HepG2 (cell line): ENCODE results near the gene PSMD10. TPM values are rescaled to one million over a fixed set of nuclear protein-coding genes. Genes with fewer than 3 reads are reported as not detected.

Experiments used
- ATAC-seq: fragments of 200-7000 bp; cut with Tn5 transposase; 3 replicates; pipeline ENCODE4 v1.9.1; 2020; ENCODE audit warnings: mild to moderate bottlenecking, moderate library complexity
- BruUV-seq: library from RNA; stranded (reverse); fragments of 400-500 nt; replicated peaks from 2 replicates; lab custom pipeline; 2021; lab: Mats Ljungman, UMichigan
- CTCF ChIA-PET: fragments of 300-600 bp; formaldehyde crosslinking; extraction: SDS; loops from one replicate; lab custom pipeline; 2021; ENCODE audit warnings: low total read pairs, inconsistent platforms, low intra/inter-chr PET ratio; lab: Yijun Ruan, JAX
- POLR2A ChIA-PET: fragments of 350-600 bp; sonication (Branson Sonifier 250); formaldehyde crosslinking; loops from one replicate; lab custom pipeline; 2020; ENCODE audit warnings: antibody characterized with exemption, inconsistent platforms; lab: Yijun Ruan, JAX
- DNase-seq: peaks from one replicate; pipeline ENCODE4 v3.0.0-alpha.2; 2015; ENCODE audit warnings: low spot score
- FAIRE-seq: peaks from 3 replicates; lab custom pipeline; 2011; peaks lifted over from hg19 to GRCh38; lab: Jason Lieb, UNC
- H2AFZ ChIP-seq: one replicate; pipeline ENCODE4 v1.6.1; 2011; ENCODE audit warnings: low read length, inconsistent platforms
- H3K27ac ChIP-seq: fragments of 300-600 bp; 3 replicates; pipeline ENCODE4 v1.8.0; 2011; ENCODE audit warnings: mixed run types, mild to moderate bottlenecking, mixed read lengths, low read length, inconsistent platforms; ENCODE audit not compliant: insufficient read depth; ENCODE audit errors: extremely low read length
- H3K27me3 ChIP-seq, 2 experiments: fragments of 200-600 bp in 1 of 2; 2 replicates in 1 of 2; 3 replicates in 1 of 2; pipeline versions ENCODE4 v1.6.0 to v1.8.0; 2011; ENCODE audit warnings: low read length in 2 of 2, mild to moderate bottlenecking in 2 of 2, moderate library complexity in 2 of 2, inconsistent platforms in 1 of 2; ENCODE audit not compliant: insufficient read depth in 2 of 2, control insufficient read depth in 1 of 2
- H3K36me3 ChIP-seq, 2 experiments: fragments of 200-600 bp in 1 of 2; replicated peaks in 1 of 2; 2 replicates in 1 of 2; 3 replicates in 1 of 2; pipeline versions ENCODE4 v1.5.1 to v1.8.0; 2011; ENCODE audit warnings: low read length in 2 of 2, inconsistent platforms in 1 of 2; ENCODE audit not compliant: insufficient read depth in 2 of 2, control insufficient read depth in 1 of 2
- H3K4me1 ChIP-seq: 2 replicates; pipeline ENCODE4 v1.5.1; 2012; ENCODE audit warnings: low read length, inconsistent platforms; ENCODE audit not compliant: insufficient read depth
- H3K4me2 ChIP-seq: 2 replicates; pipeline ENCODE4 v1.6.0; 2011; ENCODE audit warnings: low read depth, low read length, inconsistent platforms
- H3K4me3 ChIP-seq, 3 experiments: fragments of 200-600 bp in 1 of 3; sonication (generic), shearing (Covaris generic) in 1 of 3; replicated peaks in 1 of 3; 2 replicates each; pipeline ENCODE4 v1.5.1; 2011 to 2016; ENCODE audit warnings: low read length in 3 of 3, inconsistent platforms in 2 of 3, low read depth in 2 of 3, mild to moderate bottlenecking in 2 of 3, control low read depth in 1 of 3, mixed read lengths in 1 of 3; ENCODE audit not compliant: insufficient read depth in 1 of 3
- H3K79me2 ChIP-seq: one replicate; pipeline ENCODE4 v1.6.1; 2011; ENCODE audit warnings: low read length, inconsistent platforms; ENCODE audit not compliant: insufficient read depth
- H3K9ac ChIP-seq: 2 replicates; pipeline ENCODE4 v1.6.0; 2011; ENCODE audit warnings: mild to moderate bottlenecking, low read depth, low read length, inconsistent platforms; ENCODE audit not compliant: insufficient read depth
- H3K9me3 ChIP-seq: 2 replicates; pipeline ENCODE4 v1.5.1; 2012; ENCODE audit warnings: mild to moderate bottlenecking, low read length
- H4K20me1 ChIP-seq: 2 replicates; pipeline ENCODE4 v1.6.0; 2011; ENCODE audit warnings: inconsistent platforms, mild to moderate bottlenecking, low read length, moderate library complexity; ENCODE audit not compliant: insufficient read depth
- GATAD1 ChIP-seq: IDR thresholded peaks from 2 replicates; pipeline ENCODE4 v1.6.1; 2016; ENCODE audit warnings: missing genetic modification reagents, missing compliant biosample characterization
- MAFF ChIP-seq: IDR thresholded peaks from 2 replicates; pipeline ENCODE4 v1.6.1; 2011; ENCODE audit warnings: low read depth, low read length, improper control_type of control experiment
- NAIF1 ChIP-seq: sonication (generic); formaldehyde crosslinking; IDR thresholded peaks from 2 replicates; pipeline ENCODE4 v1.5.0; 2020; ENCODE audit warnings: mild to moderate bottlenecking, missing genetic modification reagents, borderline replicate concordance
- NR2F1 ChIP-seq, 2 experiments: fragments of 450-650 bp in 1 of 2; formaldehyde crosslinking in 1 of 2; IDR thresholded peaks; 2 replicates each; pipeline versions ENCODE4 v1.5.0 to v1.6.1; 2016 to 2020; ENCODE audit warnings: mild to moderate bottlenecking in 1 of 2, missing compliant biosample characterization in 1 of 2, missing genetic modification reagents in 1 of 2, moderate library complexity in 1 of 2
- PTBP1 ChIP-seq: fragments of 200-400 bp; formaldehyde crosslinking; IDR thresholded peaks from 2 replicates; pipeline ENCODE4 v1.6.1; 2018; ENCODE audit warnings: low read length, low read depth; ENCODE audit not compliant: poor library complexity, severe bottlenecking
- SMAD1 ChIP-seq: sonication (generic); formaldehyde crosslinking; IDR thresholded peaks from 2 replicates; pipeline ENCODE4 v1.4.0; 2020; ENCODE audit warnings: missing genetic modification reagents, low read depth, mild to moderate bottlenecking, borderline replicate concordance
- ZNF30 ChIP-seq: sonication (generic); formaldehyde crosslinking; IDR thresholded peaks from 2 replicates; pipeline ENCODE4 v1.5.0; 2020; ENCODE audit warnings: mild to moderate bottlenecking, missing genetic modification reagents
- ZNF788 ChIP-seq: sonication (generic); formaldehyde crosslinking; IDR thresholded peaks from 2 replicates; pipeline ENCODE4 v1.5.0; 2020; ENCODE audit warnings: mild to moderate bottlenecking, missing genetic modification reagents, borderline replicate concordance
- WGBS: methylation state at CpG from one replicate; pipeline ENCODE4 v1.1.6; 2017; ENCODE audit warnings: low lambda C conversion rate; 5-methylcytosine and 5-hydroxymethylcytosine counted together
- in situ Hi-C: cut with HindIII; loops from 2 replicates; pipeline ENCODE4 v1.10.0; 2017; ENCODE audit warnings: low pct_unique_long_range_greater_than_20kb; ENCODE audit not compliant: extremely low pct_ligation_motif_present
- intact Hi-C: fragments of 100-400 bp; cut with micrococcal nuclease; formaldehyde crosslinking; loops from one replicate; pipeline ENCODE4 v1.10.0; 2022; ENCODE audit not compliant: unreplicated experiment
- polyA plus RNA-seq, 8 experiments: library from polyadenylated mRNA; depleted of rRNA in 3 of 8; stranded (reverse) in 7 of 8; unstranded in 1 of 8; fragments of >200 nt; fragmentation: Illumina TruSeq in 4 of 8; extraction: Trizol in 4 of 8; gene quantifications; 2 replicates each; pipeline versions ENCODE4 v1.2.1 to v1.2.3, GENCODE V29; 2011 to 2016; ENCODE audit warnings: low read depth in 4 of 8, missing spikeins in 1 of 8, mixed read lengths in 1 of 8; ENCODE audit not compliant: insufficient read depth in 1 of 8
- total RNA-seq, 5 experiments: library from RNA; depleted of rRNA; stranded (reverse); fragments of >200 nt; fragmentation: Illumina TruSeq; extraction: Trizol; gene quantifications; 2 replicates each; pipeline ENCODE4 v1.2.3, GENCODE V29; 2016; ENCODE audit warnings: low read depth in 1 of 5
- TF ChIP-seq, protein P1 (sequence below): sonication (generic); formaldehyde crosslinking; IDR thresholded peaks from 2 replicates; pipeline ENCODE4 v1.5.0; 2020; ENCODE audit warnings: missing genetic modification reagents, mild to moderate bottlenecking, borderline replicate concordance
- TF ChIP-seq, protein P2 (sequence below): sonication (generic); formaldehyde crosslinking; IDR thresholded peaks from 2 replicates; pipeline ENCODE4 v1.9.0; 2021; ENCODE audit warnings: missing genetic modification reagents, borderline replicate concordance
- TF ChIP-seq, protein P3 (sequence below): sonication (generic); formaldehyde crosslinking; IDR thresholded peaks from 2 replicates; pipeline ENCODE4 v1.4.0; 2020; ENCODE audit warnings: missing genetic modification reagents
- TF ChIP-seq, protein P4 (sequence below): sonication (generic); formaldehyde crosslinking; IDR thresholded peaks from 2 replicates; pipeline ENCODE4 v1.8.0; 2022; ENCODE audit warnings: mild to moderate bottlenecking, missing genetic modification reagents, borderline replicate concordance

The PSMD10 gene
- total and polyA plus RNA-seq, 2 of the 13 experiments (the other 11 are each of a cell fraction or from before 2014, with no cell fraction given), result 56.4 to 65.3 TPM

DNA sequence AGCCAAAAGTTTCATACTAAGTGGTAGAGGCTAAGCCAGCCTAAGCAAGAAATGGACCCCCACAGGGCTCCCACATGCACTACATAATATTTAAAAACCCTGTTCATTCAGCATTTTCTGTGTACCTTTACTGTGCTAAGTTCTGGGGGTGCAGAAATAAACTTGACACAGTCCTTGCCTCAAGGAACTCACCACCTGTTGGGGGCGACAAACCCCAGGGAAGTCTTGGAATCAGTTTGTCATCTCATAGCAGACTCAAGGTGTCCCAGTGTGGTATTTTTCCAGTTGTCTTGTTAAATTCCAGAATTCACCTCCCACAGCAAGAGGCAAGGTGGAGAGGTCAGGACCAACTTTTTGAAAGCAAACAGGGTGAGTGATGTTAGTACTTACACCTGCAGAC is 43.4 kb upstream of the PSMD10 start:
- no peak overlapping the region for H2AFZ ChIP-seq
- H3K4me1 ChIP-seq, result no peaks in the 10 kb centered on the region
- in situ Hi-C loops, result no loop called here
- no peak overlapping the region for H3K9ac ChIP-seq
- no TSS peak for BruUV-seq
- ChIA-PET CTCF (no interaction called here), POLR2A (no interaction called here)
- intact Hi-C loops, result no loop called here
- WGBS, result 100% methylated on average over 1 of the region's 1 CpG
- FAIRE-seq (no peak), ATAC-seq (no peak), DNase-seq (no peak)
- TF ChIP-seq NAIF1 (no peak), NR2F1 (CRISPR knock-in tag; IDR thresholded peaks at IDR 0.05) (no peak), MAFF (no peak), PTBP1 (no peak), GATAD1 (CRISPR knock-in tag) (no peak), ZNF788 (CRISPR knock-in tag) (no peak), SMAD1 (no peak), ZNF30 (no peak)
- TF ChIP-seq, protein P1, sequence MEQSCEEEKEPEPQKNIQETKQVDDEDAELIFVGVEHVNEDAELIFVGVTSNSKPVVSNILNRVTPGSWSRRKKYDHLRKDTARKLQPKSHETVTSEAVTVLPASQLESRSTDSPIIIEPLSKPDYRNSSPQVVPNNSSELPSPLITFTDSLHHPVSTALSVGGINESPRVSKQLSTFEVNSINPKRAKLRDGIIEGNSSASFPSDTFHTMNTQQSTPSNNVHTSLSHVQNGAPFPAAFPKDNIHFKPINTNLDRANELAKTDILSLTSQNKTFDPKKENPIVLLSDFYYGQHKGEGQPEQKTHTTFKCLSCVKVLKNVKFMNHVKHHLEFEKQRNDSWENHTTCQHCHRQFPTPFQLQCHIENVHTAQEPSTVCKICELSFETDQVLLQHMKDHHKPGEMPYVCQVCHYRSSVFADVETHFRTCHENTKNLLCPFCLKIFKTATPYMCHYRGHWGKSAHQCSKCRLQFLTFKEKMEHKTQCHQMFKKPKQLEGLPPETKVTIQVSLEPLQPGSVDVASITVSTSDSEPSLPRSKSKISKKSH (CRISPR knock-in tag), result no peak
- TF ChIP-seq, protein P2, sequence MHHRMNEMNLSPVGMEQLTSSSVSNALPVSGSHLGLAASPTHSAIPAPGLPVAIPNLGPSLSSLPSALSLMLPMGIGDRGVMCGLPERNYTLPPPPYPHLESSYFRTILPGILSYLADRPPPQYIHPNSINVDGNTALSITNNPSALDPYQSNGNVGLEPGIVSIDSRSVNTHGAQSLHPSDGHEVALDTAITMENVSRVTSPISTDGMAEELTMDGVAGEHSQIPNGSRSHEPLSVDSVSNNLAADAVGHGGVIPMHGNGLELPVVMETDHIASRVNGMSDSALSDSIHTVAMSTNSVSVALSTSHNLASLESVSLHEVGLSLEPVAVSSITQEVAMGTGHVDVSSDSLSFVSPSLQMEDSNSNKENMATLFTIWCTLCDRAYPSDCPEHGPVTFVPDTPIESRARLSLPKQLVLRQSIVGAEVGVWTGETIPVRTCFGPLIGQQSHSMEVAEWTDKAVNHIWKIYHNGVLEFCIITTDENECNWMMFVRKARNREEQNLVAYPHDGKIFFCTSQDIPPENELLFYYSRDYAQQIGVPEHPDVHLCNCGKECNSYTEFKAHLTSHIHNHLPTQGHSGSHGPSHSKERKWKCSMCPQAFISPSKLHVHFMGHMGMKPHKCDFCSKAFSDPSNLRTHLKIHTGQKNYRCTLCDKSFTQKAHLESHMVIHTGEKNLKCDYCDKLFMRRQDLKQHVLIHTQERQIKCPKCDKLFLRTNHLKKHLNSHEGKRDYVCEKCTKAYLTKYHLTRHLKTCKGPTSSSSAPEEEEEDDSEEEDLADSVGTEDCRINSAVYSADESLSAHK (CRISPR knock-in tag), result no peak
- TF ChIP-seq, protein P3, sequence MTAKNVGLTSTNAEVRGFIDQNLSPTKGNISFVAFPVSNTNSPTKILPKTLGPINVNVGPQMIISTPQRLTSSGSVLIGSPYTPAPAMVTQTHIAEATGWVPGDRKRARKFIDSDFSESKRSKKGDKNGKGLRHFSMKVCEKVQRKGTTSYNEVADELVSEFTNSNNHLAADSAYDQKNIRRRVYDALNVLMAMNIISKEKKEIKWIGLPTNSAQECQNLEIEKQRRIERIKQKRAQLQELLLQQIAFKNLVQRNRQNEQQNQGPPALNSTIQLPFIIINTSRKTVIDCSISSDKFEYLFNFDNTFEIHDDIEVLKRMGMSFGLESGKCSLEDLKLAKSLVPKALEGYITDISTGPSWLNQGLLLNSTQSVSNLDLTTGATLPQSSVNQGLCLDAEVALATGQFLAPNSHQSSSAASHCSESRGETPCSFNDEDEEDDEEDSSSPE (CRISPR knock-in tag), result no peak
- TF ChIP-seq, protein P4, sequence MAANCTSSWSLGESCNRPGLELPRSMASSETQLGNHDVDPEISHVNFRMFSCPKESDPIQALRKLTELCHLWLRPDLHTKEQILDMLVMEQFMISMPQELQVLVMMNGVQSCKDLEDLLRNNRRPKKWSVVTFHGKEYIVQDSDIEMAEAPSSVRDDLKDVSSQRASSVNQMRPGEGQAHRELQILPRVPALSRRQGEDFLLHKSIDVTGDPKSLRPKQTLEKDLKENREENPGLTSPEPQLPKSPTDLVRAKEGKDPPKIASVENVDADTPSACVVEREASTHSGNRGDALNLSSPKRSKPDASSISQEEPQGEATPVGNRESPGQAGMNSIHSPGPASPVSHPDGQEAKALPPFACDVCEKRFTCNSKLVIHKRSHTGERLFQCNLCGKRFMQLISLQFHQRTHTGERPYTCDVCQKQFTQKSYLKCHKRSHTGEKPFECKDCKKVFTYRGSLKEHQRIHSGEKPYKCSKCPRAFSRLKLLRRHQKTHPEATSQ (CRISPR knock-in tag), result no peak
- no peaks in the 10 kb centered on the region for H3K27me3 ChIP-seq
- no peaks in the 10 kb centered on the region for H3K79me2 ChIP-seq
- no peaks in the 10 kb centered on the region for H3K9me3 ChIP-seq
- no peak overlapping the region for H3K4me2 ChIP-seq
- H4K20me1 ChIP-seq, result no peaks in the 10 kb centered on the region
- no peaks in the 10 kb centered on the region for H3K36me3 ChIP-seq
- no peak overlapping the region for H3K27ac ChIP-seq
- H3K4me3 ChIP-seq, result no peak overlapping the region
